ENCODE results near the gene SYT2.

The SYT2 gene

GRCh38 chr1:202703191-202703590 lies 7.1 kb downstream of the SYT2 start:
- H3K9me3 ChIP-seq (ENCODE audit: control insufficient read depth in 1 of 2, low read length in 2 of 2): no peaks in the 10 kb centered on the region
- no peak overlapping the region for H3K4me3 ChIP-seq (ENCODE audit: low read depth in 1 of 2, low read length in 2 of 2)
- H3K27me3 ChIP-seq (ENCODE audit: low read depth, low read length): peaks cover 28% of the 10 kb centered on the region
- H3K4me1 ChIP-seq (ENCODE audit: control insufficient read depth in 1 of 2, insufficient read depth in 2 of 2, low read length in 2 of 2): no peaks in the 10 kb centered on the region
- H3K27ac ChIP-seq (ENCODE audit: low read length): no peak overlapping the region
- H3K36me3 ChIP-seq (ENCODE audit: control insufficient read depth in 1 of 2, insufficient read depth in 2 of 2, low read length in 2 of 2): no peaks in the 10 kb centered on the region

DNA sequence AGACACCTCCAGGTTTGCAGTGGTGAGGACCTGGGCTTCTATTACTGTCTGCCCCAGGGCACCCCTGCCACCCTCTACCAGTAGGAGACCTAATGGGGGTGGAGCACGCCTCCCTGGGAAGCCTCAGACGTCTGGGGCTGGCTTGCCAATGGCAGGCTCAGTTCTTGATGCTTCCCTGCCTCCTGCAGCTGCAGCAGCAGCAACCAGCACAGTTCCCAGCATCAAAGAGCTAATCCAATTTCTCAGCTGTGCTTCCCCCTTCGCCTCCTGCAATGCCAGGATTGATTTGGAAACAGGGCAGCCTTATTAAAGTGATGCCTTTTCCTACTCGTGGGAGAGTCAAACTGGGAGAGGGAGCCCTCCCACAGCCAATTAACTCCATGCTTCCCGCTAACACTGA lies 8.2 kb downstream of the SYT2 start:
- H3K36me3 ChIP-seq (ENCODE audit: control insufficient read depth in 1 of 2, insufficient read depth in 2 of 2, low read length in 2 of 2): no peaks in the 10 kb centered on the region
- no peaks in the 10 kb centered on the region for H3K9me3 ChIP-seq (ENCODE audit: control insufficient read depth in 1 of 2, low read length in 2 of 2)
- H3K27ac ChIP-seq (ENCODE audit: low read length): no peak overlapping the region
- peaks cover 23% of the 10 kb centered on the region for H3K27me3 ChIP-seq (ENCODE audit: low read depth, low read length)
- H3K4me3 ChIP-seq (ENCODE audit: low read depth in 1 of 2, low read length in 2 of 2): no peak overlapping the region
- H3K4me1 ChIP-seq (ENCODE audit: control insufficient read depth in 1 of 2, insufficient read depth in 2 of 2, low read length in 2 of 2): no peaks in the 10 kb centered on the region

GRCh38 chr1:202701200-202701599 lies 9.1 kb downstream of the SYT2 start:
- Histone ChIP-seq H3K4me1 (ENCODE audit: control insufficient read depth in 1 of 2, insufficient read depth in 2 of 2, low read length in 2 of 2) (no peaks in the 10 kb centered on the region), H3K27me3 (ENCODE audit: low read depth, low read length) (peaks cover 29% of the 10 kb centered on the region), H3K4me3 (ENCODE audit: low read depth in 1 of 2, low read length in 2 of 2) (no peak overlapping the region), H3K27ac (ENCODE audit: low read length) (no peak overlapping the region), H3K9me3 (ENCODE audit: control insufficient read depth in 1 of 2, low read length in 2 of 2) (no peaks in the 10 kb centered on the region), H3K36me3 (ENCODE audit: control insufficient read depth in 1 of 2, insufficient read depth in 2 of 2, low read length in 2 of 2) (no peaks in the 10 kb centered on the region)

GRCh38 chr1:202700061-202700460 lies 10.2 kb downstream of the SYT2 start:
- H3K4me1 ChIP-seq (ENCODE audit: control insufficient read depth in 1 of 2, insufficient read depth in 2 of 2, low read length in 2 of 2): no peaks in the 10 kb centered on the region
- H3K9me3 ChIP-seq (ENCODE audit: control insufficient read depth in 1 of 2, low read length in 2 of 2): no peaks in the 10 kb centered on the region
- peaks cover 27% of the 10 kb centered on the region for H3K27me3 ChIP-seq (ENCODE audit: low read depth, low read length)

DNA sequence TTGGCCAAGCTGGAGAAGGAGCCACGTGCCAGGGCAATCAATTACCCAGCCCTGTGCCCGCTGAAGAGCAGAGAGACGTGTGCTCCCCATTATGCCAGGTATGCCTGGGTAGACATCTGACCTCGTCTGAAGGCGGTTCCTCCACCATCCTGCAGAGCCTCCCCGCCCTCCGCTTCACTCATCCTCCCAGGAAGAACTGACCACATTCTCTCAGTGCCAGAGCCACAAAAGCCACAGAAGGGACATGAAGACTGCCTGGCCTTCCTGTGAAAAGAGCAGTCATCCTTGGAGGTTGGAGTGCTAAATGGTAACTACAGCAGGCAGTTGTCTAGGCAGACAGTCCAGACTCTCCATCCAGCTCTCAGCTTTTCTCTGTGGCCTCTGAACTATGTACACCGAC lies 12.0 kb downstream of the SYT2 start:
- H3K27ac ChIP-seq (ENCODE audit: low read length): no peak overlapping the region
- no peaks in the 10 kb centered on the region for H3K36me3 ChIP-seq (ENCODE audit: control insufficient read depth in 1 of 2, insufficient read depth in 2 of 2, low read length in 2 of 2)
- no peak overlapping the region for H3K4me3 ChIP-seq (ENCODE audit: low read depth in 1 of 2, low read length in 2 of 2)
- no peaks in the 10 kb centered on the region for H3K4me1 ChIP-seq (ENCODE audit: control insufficient read depth in 1 of 2, insufficient read depth in 2 of 2, low read length in 2 of 2)
- no peaks in the 10 kb centered on the region for H3K9me3 ChIP-seq (ENCODE audit: control insufficient read depth in 1 of 2, low read length in 2 of 2)
- H3K27me3 ChIP-seq (ENCODE audit: low read depth, low read length): peaks cover 15% of the 10 kb centered on the region

More at GRCh38 chr1:202700061-202700460, 10.2 kb downstream of the SYT2 start:
- Histone ChIP-seq H3K27ac (ENCODE audit: low read length) (no peak overlapping the region), H3K36me3 (ENCODE audit: control insufficient read depth in 1 of 2, insufficient read depth in 2 of 2, low read length in 2 of 2) (no peaks in the 10 kb centered on the region), H3K4me3 (ENCODE audit: low read depth in 1 of 2, low read length in 2 of 2) (no peak overlapping the region)

DNA sequence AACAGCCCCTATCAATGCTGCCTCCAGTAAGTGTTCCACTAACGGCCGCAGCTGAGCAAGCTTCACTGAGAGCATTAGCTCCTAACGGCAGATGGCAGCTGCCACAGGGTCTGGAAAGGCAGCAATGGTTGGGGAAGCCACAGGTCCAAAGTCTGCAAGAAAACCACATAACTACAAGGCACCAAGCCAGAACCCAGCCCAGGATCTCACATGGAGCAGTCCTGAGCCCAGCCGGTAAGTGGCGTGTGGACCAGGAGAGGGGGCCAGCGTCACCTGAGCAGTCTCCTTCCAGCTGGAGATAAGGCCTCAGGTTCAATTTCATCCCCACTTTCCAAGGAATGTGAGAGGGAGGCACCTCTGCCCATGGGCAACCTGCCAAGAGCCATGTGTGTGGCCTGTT lies 13.2 kb downstream of the SYT2 start:
- Histone ChIP-seq H3K36me3 (ENCODE audit: control insufficient read depth in 1 of 2, insufficient read depth in 2 of 2, low read length in 2 of 2) (no peaks in the 10 kb centered on the region), H3K27ac (ENCODE audit: low read length) (no peak overlapping the region), H3K4me3 (ENCODE audit: low read depth in 1 of 2, low read length in 2 of 2) (no peak overlapping the region), H3K9me3 (ENCODE audit: control insufficient read depth in 1 of 2, low read length in 2 of 2) (no peaks in the 10 kb centered on the region), H3K27me3 (ENCODE audit: low read depth, low read length) (peaks cover 9% of the 10 kb centered on the region), H3K4me1 (ENCODE audit: control insufficient read depth in 1 of 2, insufficient read depth in 2 of 2, low read length in 2 of 2) (no peaks in the 10 kb centered on the region)

GRCh38 chr1:202694314-202694713 lies 15.9 kb downstream of the SYT2 start:
- H3K4me1 ChIP-seq (ENCODE audit: control insufficient read depth in 1 of 2, insufficient read depth in 2 of 2, low read length in 2 of 2): no peaks in the 10 kb centered on the region
- H3K36me3 ChIP-seq (ENCODE audit: control insufficient read depth in 1 of 2, insufficient read depth in 2 of 2, low read length in 2 of 2): no peaks in the 10 kb centered on the region
- no peaks in the 10 kb centered on the region for H3K9me3 ChIP-seq (ENCODE audit: control insufficient read depth in 1 of 2, low read length in 2 of 2)
- peaks cover 7% of the 10 kb centered on the region for H3K27me3 ChIP-seq (ENCODE audit: low read depth, low read length)
- no peak overlapping the region for H3K4me3 ChIP-seq (ENCODE audit: low read depth in 1 of 2, low read length in 2 of 2)
- no peak overlapping the region for H3K27ac ChIP-seq (ENCODE audit: low read length)

GRCh38 chr1:202692959-202693555 lies 17.2 kb downstream of the SYT2 start:
- H3K4me3 ChIP-seq (ENCODE audit: low read depth in 1 of 2, low read length in 2 of 2): no peak overlapping the region
- H3K9me3 ChIP-seq (ENCODE audit: control insufficient read depth in 1 of 2, low read length in 2 of 2): no peaks in the 10 kb centered on the region
- no peaks in the 10 kb centered on the region for H3K4me1 ChIP-seq (ENCODE audit: control insufficient read depth in 1 of 2, insufficient read depth in 2 of 2, low read length in 2 of 2)
- peaks cover 7% of the 10 kb centered on the region for H3K27me3 ChIP-seq (ENCODE audit: low read depth, low read length)
- H3K36me3 ChIP-seq (ENCODE audit: control insufficient read depth in 1 of 2, insufficient read depth in 2 of 2, low read length in 2 of 2): no peaks in the 10 kb centered on the region
- no peak overlapping the region for H3K27ac ChIP-seq (ENCODE audit: low read length)

DNA sequence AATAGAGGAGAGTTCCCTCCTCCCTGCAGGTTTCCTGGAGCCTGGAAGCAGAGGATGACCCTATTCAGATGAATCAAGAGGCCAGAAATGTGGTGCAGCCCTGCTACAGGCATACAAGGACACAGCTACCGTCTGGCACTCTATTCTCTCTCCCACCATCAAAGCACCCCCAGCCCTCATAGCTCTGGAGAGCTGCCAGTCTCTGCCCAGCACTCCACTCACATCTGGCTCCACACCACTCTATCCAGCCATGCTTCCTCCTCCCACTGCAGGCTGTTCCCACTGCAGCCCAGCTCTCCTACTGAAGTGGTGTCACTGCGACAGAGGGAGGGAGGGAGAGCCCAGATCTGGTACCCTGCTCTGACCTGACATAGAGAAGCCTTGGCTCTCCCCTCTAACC lies 18.4 kb downstream of the SYT2 start:
- Histone ChIP-seq H3K9me3 (ENCODE audit: control insufficient read depth in 1 of 2, low read length in 2 of 2) (no peaks in the 10 kb centered on the region), H3K4me1 (ENCODE audit: control insufficient read depth in 1 of 2, insufficient read depth in 2 of 2, low read length in 2 of 2) (no peaks in the 10 kb centered on the region), H3K36me3 (ENCODE audit: control insufficient read depth in 1 of 2, insufficient read depth in 2 of 2, low read length in 2 of 2) (no peaks in the 10 kb centered on the region), H3K27ac (ENCODE audit: low read length) (no peak overlapping the region), H3K27me3 (ENCODE audit: low read depth, low read length) (peaks cover 4% of the 10 kb centered on the region), H3K4me3 (ENCODE audit: low read depth in 1 of 2, low read length in 2 of 2) (no peak overlapping the region)

- no peaks in the 10 kb centered on the region for H3K9me3 ChIP-seq (ENCODE audit: control insufficient read depth in 1 of 2, low read length in 2 of 2)
- no peak overlapping the region for H3K4me3 ChIP-seq (ENCODE audit: low read depth in 1 of 2, low read length in 2 of 2)
- no peaks in the 10 kb centered on the region for H3K27me3 ChIP-seq (ENCODE audit: low read depth, low read length)
- H3K27ac ChIP-seq (ENCODE audit: low read length): no peak overlapping the region
- no peaks in the 10 kb centered on the region for H3K36me3 ChIP-seq (ENCODE audit: control insufficient read depth in 1 of 2, insufficient read depth in 2 of 2, low read length in 2 of 2)
- H3K4me1 ChIP-seq (ENCODE audit: control insufficient read depth in 1 of 2, insufficient read depth in 2 of 2, low read length in 2 of 2): no peaks in the 10 kb centered on the region
Observed at GRCh38 chr1:202689493-202690342, 20.5 kb downstream of the SYT2 start.

DNA sequence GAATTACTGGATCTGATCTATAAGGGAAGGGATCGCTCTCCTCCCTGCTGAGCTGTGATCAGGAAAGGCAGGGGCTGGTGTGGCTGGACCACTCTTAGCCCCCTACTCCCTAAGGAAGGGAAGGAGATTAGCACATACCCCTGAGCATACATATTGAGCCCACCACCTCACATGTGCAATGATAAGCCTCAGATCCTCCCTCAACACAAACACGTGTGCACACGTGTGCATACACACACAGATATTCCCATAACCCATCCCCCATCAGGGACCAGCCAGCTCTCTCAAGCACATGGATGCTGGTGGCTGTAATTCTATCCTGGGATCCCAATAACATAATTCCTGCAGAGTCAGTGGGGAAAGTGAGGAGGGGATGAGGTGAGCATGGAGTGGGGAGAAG lies 21.2 kb downstream of the SYT2 start:
- Histone ChIP-seq H3K27me3 (ENCODE audit: low read depth, low read length) (no peaks in the 10 kb centered on the region), H3K4me1 (ENCODE audit: control insufficient read depth in 1 of 2, insufficient read depth in 2 of 2, low read length in 2 of 2) (no peaks in the 10 kb centered on the region), H3K9me3 (ENCODE audit: control insufficient read depth in 1 of 2, low read length in 2 of 2) (no peaks in the 10 kb centered on the region), H3K4me3 (ENCODE audit: low read depth in 1 of 2, low read length in 2 of 2) (no peak overlapping the region), H3K36me3 (ENCODE audit: control insufficient read depth in 1 of 2, insufficient read depth in 2 of 2, low read length in 2 of 2) (no peaks in the 10 kb centered on the region), H3K27ac (ENCODE audit: low read length) (no peak overlapping the region)

Data from muscle layer of duodenum (tissue), 2 donors.